Left kidney (tissue), 2 donors: ENCODE data around the gene PARD6B. TPM values are rescaled to one million over a fixed set of nuclear protein-coding genes. Genes with fewer than 3 reads are reported as not detected.
"Not testable (repeated sequence)": the region's sequence is repeated elsewhere in the genome, so short reads cannot be mapped to it uniquely, and the experiment has no call there.

Source experiments
- DNase-seq: peaks from one replicate; pipeline ENCODE4 v3.0.0-alpha.2; 2013
- polyA plus RNA-seq: library from polyadenylated mRNA; unstranded; fragments of 120-200 nt; gene quantifications from one replicate; pipeline ENCODE4 v1.2.1, GENCODE V29; 2013; ENCODE audit not compliant: insufficient read length

The PARD6B gene
- polyA plus RNA-seq, 1 donor = 30.2 TPM

- no peak for DNase-seq
These were observed 68.0 kb downstream of the PARD6B start for GRCh38 chr20:50799176-50799889.

DNA sequence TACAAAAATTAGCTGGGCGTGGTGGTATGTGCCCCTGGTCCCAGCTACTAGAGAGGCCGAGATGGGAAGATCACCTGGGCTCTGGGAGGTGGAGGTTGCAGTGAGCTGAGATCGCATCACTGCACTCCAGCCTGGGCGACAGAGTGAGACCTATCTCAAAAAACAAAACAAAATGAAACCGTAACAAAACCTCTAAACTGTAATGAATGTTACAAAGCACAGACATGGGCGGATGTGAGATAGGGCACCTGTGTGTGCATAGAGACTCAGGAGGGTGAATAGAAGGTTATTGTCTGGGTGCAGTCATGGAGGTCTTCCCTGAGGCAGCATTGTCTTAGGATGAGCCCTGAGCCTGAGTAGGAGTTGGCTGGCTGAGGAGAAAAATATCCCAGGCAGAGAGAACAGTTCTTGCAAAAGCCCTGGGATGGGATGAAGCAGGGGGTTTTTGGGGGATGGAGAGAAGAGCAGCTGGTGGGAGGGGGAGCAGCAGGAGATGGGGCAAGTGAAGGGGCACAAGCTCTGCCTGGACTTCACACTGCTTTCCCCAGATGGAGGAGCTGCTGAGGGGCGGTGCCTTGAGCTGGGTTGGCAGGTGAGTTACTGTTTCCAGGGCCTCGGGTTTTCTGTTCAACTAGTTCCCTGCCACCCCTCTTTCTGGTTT lies 68.6 kb downstream of the PARD6B start:
- DNase-seq = no peak

GRCh38 chr20:50800986-50801746 lies 69.8 kb downstream of the PARD6B start:
- DNase-seq = not testable (repeated sequence)

DNA sequence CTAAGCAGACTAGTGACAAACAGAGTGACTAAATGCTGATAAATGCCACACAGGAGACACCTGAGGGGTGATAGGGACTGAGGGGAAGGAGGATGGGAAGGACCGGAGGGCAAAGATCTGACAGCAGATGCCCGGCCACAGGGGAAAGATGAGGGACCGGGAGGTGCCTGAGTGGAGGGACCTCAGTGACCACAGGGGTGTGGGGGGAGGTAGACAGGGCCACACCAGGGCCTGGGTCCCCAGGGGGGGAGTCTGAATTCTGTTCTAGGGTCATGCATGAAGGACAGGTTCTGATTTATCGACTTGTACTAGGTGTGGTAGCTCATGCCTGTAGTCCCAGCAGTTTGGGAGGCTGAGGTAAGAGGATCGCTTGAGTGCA lies 70.4 kb downstream of the PARD6B start:
- DNase-seq = no peak

GRCh38 chr20:50802289-50802688 lies 70.9 kb downstream of the PARD6B start:
- DNase-seq = no peak

- no peak for DNase-seq
These were observed 73.3 kb downstream of the PARD6B start for GRCh38 chr20:50804437-50805348.

- no peak for DNase-seq
These were observed 73.9 kb downstream of the PARD6B start for GRCh38 chr20:50805349-50805684.

DNA sequence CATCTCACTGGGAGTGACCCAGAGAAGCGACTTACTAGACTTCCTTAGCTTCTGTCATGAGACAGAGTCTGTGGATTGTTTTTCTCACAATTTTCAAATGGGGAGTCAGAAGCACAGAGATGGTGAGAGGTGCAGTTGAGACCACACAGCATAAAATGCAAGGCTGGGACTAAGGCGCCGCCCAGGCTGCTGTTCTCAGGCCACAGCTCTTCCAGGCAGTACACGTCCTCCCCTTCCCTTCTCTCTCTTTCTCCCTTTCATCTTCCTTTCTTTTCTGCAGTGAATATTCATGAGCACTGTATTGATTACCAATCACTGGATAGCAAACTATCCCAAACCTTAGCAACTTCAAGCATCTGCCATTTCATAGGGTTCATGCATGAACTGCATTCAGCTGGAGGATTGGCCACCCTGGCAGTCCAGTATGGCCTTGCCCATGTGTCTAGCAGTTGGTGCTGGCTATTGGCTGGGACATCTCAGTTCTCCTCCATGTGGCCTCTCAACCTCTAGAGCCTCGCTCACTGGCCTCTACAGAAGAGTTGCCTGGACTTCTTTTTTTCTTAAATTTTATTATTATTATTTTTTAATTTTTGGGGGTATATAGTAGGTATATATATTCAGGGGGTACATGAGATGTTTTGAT lies 74.9 kb downstream of the PARD6B start:
- DNase-seq = no peak

Other genes with a start within 250 kb of the PARD6B start
- 32.1 TPM for gene PTPN1, start 221.2 kb upstream of the PARD6B start, polyA plus RNA-seq
- gene RIPOR3, start 40.0 kb upstream of the PARD6B start, polyA plus RNA-seq = 8.0 TPM
- gene BCAS4, start 63.5 kb downstream of the PARD6B start, polyA plus RNA-seq = 5.1 TPM
- gene ADNP, start 199.9 kb downstream of the PARD6B start, polyA plus RNA-seq = 160 TPM
- 59.9 TPM for gene DPM1, start 227.0 kb downstream of the PARD6B start, polyA plus RNA-seq
- 4.7 TPM for gene MOCS3, start 227.2 kb downstream of the PARD6B start, polyA plus RNA-seq